NT2/D1 (cell line): ENCODE results near the gene PDK3.

Experiments used
- SUZ12 ChIP-seq: IDR thresholded peaks from 2 replicates; pipeline ENCODE4 v1.6.1; 2011; ENCODE audit not compliant: insufficient read length, insufficient read depth; ENCODE audit errors: extremely low read depth
- YY1 ChIP-seq: IDR thresholded peaks from 2 replicates; pipeline ENCODE4 v1.6.1; 2011; ENCODE audit not compliant: insufficient read length, insufficient read depth
- ZNF274 ChIP-seq: IDR thresholded peaks from 2 replicates; pipeline ENCODE4 v1.6.1; 2011; ENCODE audit warnings: mild to moderate bottlenecking, low read depth, low read length

DNA sequence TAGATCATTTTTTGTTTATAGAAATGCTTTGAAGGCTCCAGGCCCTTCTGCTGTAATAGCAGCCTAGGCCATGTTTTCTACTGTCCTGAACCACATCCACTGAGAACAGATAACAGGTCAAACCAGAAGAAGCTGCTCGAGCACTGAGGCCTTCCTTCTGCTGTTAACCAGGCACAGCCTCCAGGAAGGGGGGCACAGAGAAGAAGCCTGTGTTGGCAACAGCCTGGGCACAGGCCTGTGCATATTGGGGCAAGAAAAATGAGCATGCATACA is 37.4 kb upstream of the PDK3 start:
- no peak for TF ChIP-seq YY1
- TF ChIP-seq ZNF274 = no peak
- no peak for TF ChIP-seq SUZ12
